ENCODE results near the gene CNOT3. TPM values are rescaled to one million over a fixed set of nuclear protein-coding genes. Genes with fewer than 3 reads are reported as not detected.

The CNOT3 gene
- total RNA-seq, 1 donor: 9.8 TPM

- no peak for DNase-seq (ENCODE audit: low read depth)
- TF ChIP-seq CTCF (IDR thresholded peaks at IDR 0.05; ENCODE audit: insufficient read depth, low read length): no peak
- H3K4me3 ChIP-seq (ENCODE audit: low read depth, low read length): no peak overlapping the region
These were observed 29.1 kb upstream of the CNOT3 start for GRCh38 chr19:54108496-54108895.

- no peak for TF ChIP-seq CTCF (IDR thresholded peaks at IDR 0.05; ENCODE audit: insufficient read depth, low read length)
- DNase-seq (ENCODE audit: low read depth): no peak
- no peak overlapping the region for H3K4me3 ChIP-seq (ENCODE audit: low read depth, low read length)
These were observed 27.9 kb upstream of the CNOT3 start for GRCh38 chr19:54109651-54110050.

- no peak for TF ChIP-seq CTCF (IDR thresholded peaks at IDR 0.05; ENCODE audit: insufficient read depth, low read length)
- H3K4me3 ChIP-seq (ENCODE audit: low read depth, low read length): peak overlapping the region; percentile 95
- peak; percentile 25 for DNase-seq (ENCODE audit: low read depth)
These were observed 23.0 kb upstream of the CNOT3 start for GRCh38 chr19:54114340-54115108.

- no peak for TF ChIP-seq CTCF (IDR thresholded peaks at IDR 0.05; ENCODE audit: insufficient read depth, low read length)
- DNase-seq (ENCODE audit: low read depth): peak; percentile 99
- H3K4me3 ChIP-seq (ENCODE audit: low read depth, low read length): peak within 1 kb of the TSS; percentile 95
These were observed 22.2 kb upstream of the CNOT3 start, which contains the start of the genes PRPF31 and TFPT for GRCh38 chr19:54115109-54116063. Gene PRPF31 (plus strand): TSS chr19:54115754. CDS start chr19:54118279, 2,525 bp downstream. Gene TFPT (minus strand): TSS chr19:54115657. CDS start chr19:54115269, 388 bp downstream.

GRCh38 chr19:54121259-54121658, 16.3 kb upstream of the CNOT3 start:
- no peak for TF ChIP-seq CTCF (IDR thresholded peaks at IDR 0.05; ENCODE audit: insufficient read depth, low read length)

GRCh38 chr19:54123682-54124081, 13.9 kb upstream of the CNOT3 start:
- no peak for TF ChIP-seq CTCF (IDR thresholded peaks at IDR 0.05; ENCODE audit: insufficient read depth, low read length)
- no peak overlapping the region for H3K4me3 ChIP-seq (ENCODE audit: low read depth, low read length)
- DNase-seq (ENCODE audit: low read depth): no peak

More at GRCh38 chr19:54121259-54121658, 16.3 kb upstream of the CNOT3 start:
- H3K4me3 ChIP-seq (ENCODE audit: low read depth, low read length): no peak overlapping the region
- no peak for DNase-seq (ENCODE audit: low read depth)

Measured in fibroblast of the aortic adventitia (primary cell).